ENCODE results near the gene TP53TG5. TPM values are rescaled to one million over a fixed set of nuclear protein-coding genes. Genes with fewer than 3 reads are reported as not detected.

The TP53TG5 gene
- total RNA-seq, 5 donors from 2014 or later (not counting 1 experiment from before 2014, with no cell fraction given): 0.10 to 0.23 (median 0.16) TPM; not detected in 2

Other genes starting within 250 kb of the TP53TG5 start
- gene PI3, start 203.4 kb downstream of the TP53TG5 start, total RNA-seq: under 1 TPM in 1 of 5 donors, not detected in 4; 0.51 TPM
- gene SEMG1, start 171.3 kb downstream of the TP53TG5 start, total RNA-seq: not detected
- not detected for gene SEMG2, start 157.0 kb downstream of the TP53TG5 start, total RNA-seq
- 1 to 10 TPM in 3 of 5 donors, not detected in 2; 1.1 to 1.7 (median 1.2) TPM for gene SLPI, start 123.8 kb downstream of the TP53TG5 start, total RNA-seq
- gene RBPJL, start 71.5 kb downstream of the TP53TG5 start, total RNA-seq: under 1 TPM in 3 of 5 donors, not detected in 2; 0.22 to 0.29 (median 0.26) TPM
- gene MATN4, start 70.0 kb downstream of the TP53TG5 start, total RNA-seq: not detected
- 1 to 10 TPM in 4 of 5 donors, under 1 TPM in 1; 0.68 to 4.4 (median 3.5) TPM for gene SDC4, start 29.9 kb downstream of the TP53TG5 start, total RNA-seq
- gene SYS1, start 15.2 kb downstream of the TP53TG5 start, total RNA-seq: 10 to 100 TPM; 53.1 to 86.9 (median 58.2) TPM
- gene DBNDD2, start 30.0 kb upstream of the TP53TG5 start, total RNA-seq: 10 to 100 TPM; 10.1 to 16.8 (median 14.8) TPM
- 100 to 1,000 TPM in 2 of 5 donors, 10 to 100 TPM in 3; 76.6 to 140 (median 79.4) TPM for gene PIGT, start 37.8 kb upstream of the TP53TG5 start, total RNA-seq
- gene WFDC2, start 91.4 kb upstream of the TP53TG5 start, total RNA-seq: 1 to 10 TPM in 1 of 5 donors, under 1 TPM in 1, not detected in 3; 0.56 to 1.7 TPM
- not detected for gene SPINT3, start 137.3 kb upstream of the TP53TG5 start, total RNA-seq
- gene WFDC6, start 161.2 kb upstream of the TP53TG5 start, total RNA-seq: not detected
- gene EPPIN, start 169.1 kb upstream of the TP53TG5 start, total RNA-seq: not detected
- not detected for gene WFDC8, start 201.0 kb upstream of the TP53TG5 start, total RNA-seq

Measured in T-cell (primary cell).